ENCODE results near the gene M1AP.
"Not testable (repeated sequence)": the region's sequence is repeated elsewhere in the genome, so short reads cannot be mapped to it uniquely, and the experiment has no call there.

Gene M1AP

GRCh38 chr2:74561022-74561421 is 87.1 kb downstream of the M1AP start:
- not testable (repeated sequence) for DNase-seq

GRCh38 chr2:74560591-74560990 is 87.5 kb downstream of the M1AP start:
- DNase-seq = no peak

GRCh38 chr2:74559912-74560311 is 88.2 kb downstream of the M1AP start:
- no peak for DNase-seq

GRCh38 chr2:74558284-74559230 is 89.6 kb downstream of the M1AP start:
- DNase-seq = no peak

GRCh38 chr2:74556831-74557370 is 91.2 kb downstream of the M1AP start:
- DNase-seq = no peak

- no peak for DNase-seq
Measured at GRCh38 chr2:74556159-74556558, 92.0 kb downstream of the M1AP start.

- no peak for DNase-seq
Measured at GRCh38 chr2:74555610-74556103, 92.5 kb downstream of the M1AP start.

- peak; percentile 48 for DNase-seq
Measured at GRCh38 chr2:74554820-74555531, 93.2 kb downstream of the M1AP start.

GRCh38 chr2:74553892-74554819 is 94.0 kb downstream of the M1AP start, which contains the start of the genes DOK1 and LOXL3:
Gene DOK1, plus strand, starts transcription at chr2:74554720. Its CDS starts 35 bp downstream, at chr2:74554755.
Gene LOXL3, minus strand, starts transcription at chr2:74553942. Its CDS starts 1,308 bp downstream, at chr2:74552634.
- peak; percentile 79 to 86 for DNase-seq

- no peak for DNase-seq
Measured at GRCh38 chr2:74552914-74553811, 95.0 kb downstream of the M1AP start.

GRCh38 chr2:74551942-74552913 is 95.9 kb downstream of the M1AP start:
- DNase-seq = no peak

- no peak for DNase-seq
Measured at GRCh38 chr2:74551530-74551929, 96.6 kb downstream of the M1AP start.

GRCh38 chr2:74550231-74550630 is 97.9 kb downstream of the M1AP start:
- no peak for DNase-seq

- no peak for DNase-seq
Measured at GRCh38 chr2:74548900-74549826, 99.0 kb downstream of the M1AP start.

GRCh38 chr2:74548285-74548899 is 99.7 kb downstream of the M1AP start:
- no peak for DNase-seq

GRCh38 chr2:74546004-74546403 is 102.1 kb downstream of the M1AP start:
- DNase-seq = no peak

GRCh38 chr2:74544634-74545033 is 103.5 kb downstream of the M1AP start:
- DNase-seq = no peak

- DNase-seq = no peak
Measured at GRCh38 chr2:74542978-74543377, 105.2 kb downstream of the M1AP start.
